Trophoblast cell (in vitro differentiated cells and primary cell): Measurements from ENCODE around the gene WWP2.
"Not testable (repeated sequence)": the region's sequence is repeated elsewhere in the genome, so short reads cannot be mapped to it uniquely, and the experiment has no call there.

ENCODE experiments used
- DNase-seq, 2 donors: peaks; one replicate each; pipeline ENCODE4 v3.0.0-alpha.2; 2016
- H2AFZ ChIP-seq: 2 replicates; pipeline ENCODE4 v1.6.1; 2013; ENCODE audit warnings: low read length, moderate library complexity, mild to moderate bottlenecking; ENCODE audit not compliant: insufficient read depth, poor library complexity
- H2AK5ac ChIP-seq: 2 replicates; pipeline ENCODE4 v1.6.1; 2013; ENCODE audit warnings: mild to moderate bottlenecking, low read length
- H2BK120ac ChIP-seq: 2 replicates; pipeline ENCODE4 v1.6.1; 2013; ENCODE audit warnings: low read length, mild to moderate bottlenecking, moderate library complexity; ENCODE audit not compliant: insufficient read depth, poor library complexity
- H2BK12ac ChIP-seq: 2 replicates; pipeline ENCODE4 v1.6.1; 2013; ENCODE audit warnings: mild to moderate bottlenecking, low read length, moderate library complexity
- H2BK5ac ChIP-seq: 2 replicates; pipeline ENCODE4 v1.6.1; 2013; ENCODE audit warnings: low read length, low read depth, moderate library complexity, mild to moderate bottlenecking; ENCODE audit not compliant: poor library complexity
- H3K14ac ChIP-seq: 2 replicates; pipeline ENCODE4 v1.6.1; 2013; ENCODE audit warnings: mild to moderate bottlenecking, low read length
- H3K18ac ChIP-seq: 2 replicates; pipeline ENCODE4 v1.6.1; 2013; ENCODE audit warnings: mild to moderate bottlenecking, low read length
- H3K23ac ChIP-seq: 2 replicates; pipeline ENCODE4 v1.6.1; 2013; ENCODE audit warnings: low read length
- H3K27ac ChIP-seq: 2 replicates; pipeline ENCODE4 v1.5.1; 2013; ENCODE audit warnings: low read depth, mild to moderate bottlenecking, inconsistent platforms, low read length, moderate library complexity
- H3K27me3 ChIP-seq: 2 replicates; pipeline ENCODE4 v1.6.1; 2013; ENCODE audit warnings: inconsistent platforms, mild to moderate bottlenecking, low read length, moderate library complexity; ENCODE audit not compliant: insufficient read depth
- H3K36me3 ChIP-seq, 2 experiments: 1 replicate in 1 of 2; 2 replicates in 1 of 2; pipeline ENCODE4 v1.6.1; 2013; ENCODE audit warnings: low read length in 2 of 2, mild to moderate bottlenecking in 2 of 2, moderate library complexity in 1 of 2; ENCODE audit not compliant: insufficient read depth in 2 of 2, control insufficient read depth in 1 of 2
- H3K4ac ChIP-seq: 2 replicates; pipeline ENCODE4 v1.6.1; 2013; ENCODE audit warnings: low read depth, mild to moderate bottlenecking, low read length, moderate library complexity
- H3K4me1 ChIP-seq, 2 experiments: 1 replicate in 1 of 2; 2 replicates in 1 of 2; pipeline ENCODE4 v1.6.1; 2013; ENCODE audit warnings: low read length in 2 of 2, mild to moderate bottlenecking in 2 of 2, moderate library complexity in 1 of 2; ENCODE audit not compliant: insufficient read depth in 2 of 2, control insufficient read depth in 1 of 2
- H3K4me2 ChIP-seq: 2 replicates; pipeline ENCODE4 v1.6.1; 2013; ENCODE audit warnings: inconsistent platforms, mild to moderate bottlenecking, low read length, moderate library complexity
- H3K4me3 ChIP-seq: 2 replicates; pipeline ENCODE4 v1.5.1; 2013; ENCODE audit warnings: mild to moderate bottlenecking, low read depth, low read length, inconsistent platforms
- H3K79me1 ChIP-seq: one replicate; pipeline ENCODE4 v1.6.1; 2013; ENCODE audit warnings: low read length
- H3K79me2 ChIP-seq: 2 replicates; pipeline ENCODE4 v1.6.1; 2013; ENCODE audit warnings: low read length, mild to moderate bottlenecking; ENCODE audit not compliant: control insufficient read depth, insufficient read depth, poor library complexity
- H3K9ac ChIP-seq: 2 replicates; pipeline ENCODE4 v1.6.1; 2013; ENCODE audit warnings: mild to moderate bottlenecking, low read length
- H3K9me3 ChIP-seq: 2 replicates; pipeline ENCODE4 v1.6.1; 2013; ENCODE audit warnings: low read depth, mild to moderate bottlenecking, control low read depth, inconsistent platforms, low read length; ENCODE audit not compliant: insufficient read depth
- H4K12ac ChIP-seq: 2 replicates; pipeline ENCODE4 v1.6.1; 2013; ENCODE audit warnings: low read depth, mild to moderate bottlenecking, low read length, moderate library complexity
- H4K8ac ChIP-seq: 2 replicates; pipeline ENCODE4 v1.6.1; 2013; ENCODE audit warnings: low read depth, mild to moderate bottlenecking, low read length, moderate library complexity
- H4K91ac ChIP-seq: one replicate; pipeline ENCODE4 v1.6.1; 2013; ENCODE audit warnings: low read depth, mild to moderate bottlenecking, low read length, moderate library complexity
- WGBS: extraction: QIAGEN DNeasy Blood & Tissue Kit; methylation state at CpG from one replicate; pipeline ENCODE4 v1.1.7; 2013; ENCODE audit warnings: missing lambda C conversion rate; ENCODE audit not compliant: insufficient read length, insufficient coverage; ENCODE audit errors: extremely low coverage; 5-methylcytosine and 5-hydroxymethylcytosine counted together

Gene WWP2

DNA sequence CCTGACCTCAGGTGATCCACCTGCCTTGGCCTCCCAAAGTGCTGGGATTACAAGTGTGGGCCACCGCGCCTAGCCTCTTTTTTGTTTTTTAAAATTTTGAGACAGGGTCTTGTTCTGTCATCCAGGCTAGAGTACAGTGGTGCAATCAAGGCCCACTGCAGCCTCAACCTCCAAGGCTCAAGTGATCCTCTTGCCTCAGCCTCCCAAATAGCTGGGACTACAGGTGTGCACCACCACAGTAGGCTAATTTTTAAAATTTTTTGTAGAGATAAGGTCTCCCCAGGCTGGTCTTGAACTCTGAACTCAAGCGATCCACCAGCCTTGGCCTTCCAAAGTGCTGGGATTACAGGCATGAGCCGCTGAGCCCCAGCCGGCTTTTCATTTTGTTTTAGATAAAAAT lies 92.6 kb downstream of the WWP2 start:
- not testable (repeated sequence) for H3K4ac ChIP-seq, H2AFZ ChIP-seq, H3K27me3 ChIP-seq, H2BK12ac ChIP-seq, H3K23ac ChIP-seq, H3K9me3 ChIP-seq, H3K18ac ChIP-seq, H3K14ac ChIP-seq, H4K91ac ChIP-seq, H3K27ac ChIP-seq, H2BK120ac ChIP-seq, H4K8ac ChIP-seq, H2AK5ac ChIP-seq, H3K79me2 ChIP-seq, H3K79me1 ChIP-seq, H3K4me3 ChIP-seq, H3K9ac ChIP-seq, H4K12ac ChIP-seq, H3K36me3 ChIP-seq, H2BK5ac ChIP-seq, H3K4me2 ChIP-seq
- DNase-seq, result peak in 1 of 2 donors; percentile 29
- WGBS, result no CpG with 5 or more reads among the region's 5 CpGs
- peaks cover 0 to 12% of the 10 kb centered on the region in 2 experiments for H3K4me1 ChIP-seq

DNA sequence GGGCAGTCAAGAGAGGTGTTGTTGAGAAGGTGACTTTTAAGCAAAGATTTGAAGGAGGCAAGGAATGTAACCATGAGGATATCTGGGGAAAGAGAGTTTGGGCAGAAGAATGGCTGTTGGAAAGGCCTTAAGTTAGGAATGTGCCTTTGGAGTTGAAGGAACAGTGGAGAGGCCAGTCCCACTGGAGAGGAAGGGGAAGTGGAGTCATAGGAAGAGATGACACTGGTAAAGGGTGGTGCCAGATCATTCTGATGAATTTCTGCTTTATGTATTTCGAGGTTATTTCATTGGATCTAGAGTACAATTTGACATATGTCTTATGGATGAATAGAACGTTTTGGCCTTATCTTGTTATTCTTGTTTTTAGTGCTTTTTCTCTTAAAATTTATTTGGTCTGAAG lies 93.5 kb downstream of the WWP2 start:
- no peak overlapping the region for H2BK120ac ChIP-seq
- WGBS, result no CpG with 5 or more reads among the region's 2 CpGs
- no peak overlapping the region for H2BK5ac ChIP-seq
- H3K79me1 ChIP-seq, result no peaks in the 10 kb centered on the region
- H3K23ac ChIP-seq, result no peak overlapping the region
- no peaks in the 10 kb centered on the region for H3K36me3 ChIP-seq
- no peaks in the 10 kb centered on the region for H3K9me3 ChIP-seq
- H3K9ac ChIP-seq, result no peak overlapping the region
- H3K4me2 ChIP-seq, result no peak overlapping the region
- no peak overlapping the region for H3K4ac ChIP-seq
- H3K4me1 ChIP-seq, result peaks cover 0 to 12% of the 10 kb centered on the region in 2 experiments
- H2BK12ac ChIP-seq, result no peak overlapping the region
- no peak overlapping the region for H3K14ac ChIP-seq
- DNase-seq, result no peak
- H3K4me3 ChIP-seq, result no peak overlapping the region
- H3K79me2 ChIP-seq, result no peaks in the 10 kb centered on the region
- no peak overlapping the region for H4K12ac ChIP-seq
- no peak overlapping the region for H4K8ac ChIP-seq
- H3K18ac ChIP-seq, result no peak overlapping the region
- H4K91ac ChIP-seq, result no peak overlapping the region
- no peak overlapping the region for H3K27ac ChIP-seq
- no peak overlapping the region for H2AFZ ChIP-seq
- H2AK5ac ChIP-seq, result no peak overlapping the region
- H3K27me3 ChIP-seq, result no peaks in the 10 kb centered on the region

DNA sequence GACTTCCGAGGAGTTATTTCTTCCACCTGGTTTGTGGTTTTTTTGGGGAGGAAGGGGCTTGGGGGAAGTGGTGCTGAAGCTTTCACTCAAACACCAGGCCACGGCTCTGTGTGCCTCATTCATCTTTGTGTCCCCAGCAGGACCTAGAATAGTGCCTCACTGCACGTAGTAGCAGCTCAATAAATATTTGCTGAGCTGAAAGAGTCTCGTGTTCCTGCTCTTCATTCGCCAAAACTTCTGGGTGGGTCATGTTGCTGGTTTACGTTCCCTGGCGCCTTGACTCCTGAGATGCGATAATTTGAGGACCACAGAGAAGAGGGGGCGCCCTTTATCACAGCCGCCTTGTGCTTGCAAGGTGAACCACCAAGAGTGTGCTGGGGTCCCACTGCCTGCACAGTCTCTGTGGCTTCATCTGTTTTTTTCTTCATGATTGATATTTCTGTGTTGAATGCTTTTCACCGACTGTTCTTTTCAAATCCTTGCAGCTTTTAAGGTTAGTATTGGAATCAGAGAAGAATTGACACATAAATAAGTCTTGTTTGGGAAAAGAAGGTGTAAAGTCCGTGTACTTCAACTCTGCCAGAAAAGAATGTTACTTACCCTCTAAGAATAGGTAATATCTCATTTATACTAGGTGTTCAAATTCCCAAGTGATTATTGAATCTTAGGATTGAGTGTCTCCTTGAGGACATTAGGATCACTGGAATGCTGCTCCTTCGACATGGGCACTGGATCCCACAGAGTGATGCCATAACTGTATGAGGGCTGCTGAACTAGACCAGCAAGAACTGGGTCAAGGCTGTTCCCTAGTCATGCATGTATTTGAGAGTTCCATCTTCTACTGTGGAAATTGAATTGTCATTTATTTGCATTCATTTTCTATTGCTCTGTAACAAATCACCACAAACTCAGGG lies 96.3 kb downstream of the WWP2 start:
- Histone ChIP-seq H3K36me3 (no peaks in the 10 kb centered on the region), H3K9me3 (no peaks in the 10 kb centered on the region), H3K79me2 (no peaks in the 10 kb centered on the region), H4K12ac (no peak overlapping the region), H3K4me3 (no peak overlapping the region), H3K23ac (no peak overlapping the region), H2BK5ac (no peak overlapping the region), H3K4me2 (no peak overlapping the region), H3K4ac (no peak overlapping the region), H4K8ac (no peak overlapping the region), H3K27me3 (no peaks in the 10 kb centered on the region), H2BK120ac (no peak overlapping the region), H3K18ac (no peak overlapping the region), H2AK5ac (no peak overlapping the region), H3K4me1 (peaks cover 0 to 9% of the 10 kb centered on the region in 2 experiments), H3K79me1 (no peaks in the 10 kb centered on the region), H3K27ac (no peak overlapping the region), H3K9ac (no peak overlapping the region), H2BK12ac (no peak overlapping the region), H2AFZ (no peak overlapping the region), H4K91ac (no peak overlapping the region), H3K14ac (no peak overlapping the region)
- peak; percentile 82 to 95 for DNase-seq
- no CpG with 5 or more reads among the region's 13 CpGs for whole genome bisulfite sequencing

DNA sequence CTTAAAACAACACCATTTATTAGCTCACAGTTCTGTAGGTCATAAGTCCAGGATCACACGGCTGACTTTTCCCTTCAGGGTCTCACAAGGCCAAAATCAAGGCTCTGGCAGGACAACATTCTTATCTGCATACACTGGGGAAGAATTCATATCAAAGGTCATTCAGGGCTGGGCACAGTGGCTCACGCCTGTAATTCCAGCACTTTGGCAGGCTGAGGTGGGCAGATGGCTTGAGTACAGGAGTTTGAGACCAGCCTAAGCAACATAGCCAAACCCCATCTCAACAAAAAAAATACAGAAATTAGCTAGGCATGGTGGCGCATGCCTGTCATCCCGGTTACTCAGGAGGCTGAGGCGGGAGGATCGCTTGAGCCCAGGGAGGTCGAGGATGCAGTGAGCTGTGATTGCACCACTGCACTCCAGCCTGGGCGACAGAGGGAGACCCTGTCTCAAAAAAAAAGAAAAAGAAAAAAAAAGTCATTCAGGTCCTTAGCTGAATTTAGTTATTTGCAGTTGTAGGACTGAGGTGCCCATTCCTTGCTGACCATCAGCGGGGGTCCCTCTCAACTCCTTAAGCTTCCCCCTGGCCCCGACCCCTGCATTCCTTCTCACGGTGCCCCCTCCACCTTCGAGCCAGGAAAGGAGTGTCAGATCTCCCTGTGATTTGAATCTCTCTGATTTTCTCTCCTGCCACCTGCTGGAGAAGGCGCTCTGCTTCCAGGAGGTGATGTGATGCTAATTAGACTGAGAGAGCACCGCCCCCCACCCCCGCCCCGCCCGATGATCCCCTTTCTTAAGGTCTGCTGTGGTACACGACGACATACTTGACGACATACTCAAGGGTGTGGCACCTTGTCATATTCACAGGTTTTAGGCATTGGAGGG lies 97.2 kb downstream of the WWP2 start:
- no peak overlapping the region for H3K27ac ChIP-seq
- no peak overlapping the region for H3K14ac ChIP-seq
- H3K79me2 ChIP-seq, result no peaks in the 10 kb centered on the region
- no peaks in the 10 kb centered on the region for H3K27me3 ChIP-seq
- H4K91ac ChIP-seq, result no peak overlapping the region
- no peak overlapping the region for H4K12ac ChIP-seq
- no peak overlapping the region for H2BK5ac ChIP-seq
- no peaks in the 10 kb centered on the region for H3K9me3 ChIP-seq
- H4K8ac ChIP-seq, result no peak overlapping the region
- H3K18ac ChIP-seq, result no peak overlapping the region
- H2BK120ac ChIP-seq, result no peak overlapping the region
- no peak overlapping the region for H2AK5ac ChIP-seq
- H3K4ac ChIP-seq, result no peak overlapping the region
- no CpG with 5 or more reads among the region's 20 CpGs for WGBS
- no peak overlapping the region for H3K9ac ChIP-seq
- H3K4me2 ChIP-seq, result no peak overlapping the region
- H3K4me1 ChIP-seq, result peaks cover 0 to 4% of the 10 kb centered on the region in 2 experiments
- no peaks in the 10 kb centered on the region for H3K36me3 ChIP-seq
- no peak overlapping the region for H2BK12ac ChIP-seq
- no peak overlapping the region for H2AFZ ChIP-seq
- no peak overlapping the region for H3K4me3 ChIP-seq
- no peak overlapping the region for H3K23ac ChIP-seq
- H3K79me1 ChIP-seq, result no peaks in the 10 kb centered on the region
- peak; percentile 78 to 92 for DNase-seq
